Liver (tissue), 9 donors: ENCODE data around the gene TAS1R1. TPM values are rescaled to one million over a fixed set of nuclear protein-coding genes. Genes with fewer than 3 reads are reported as not detected.

Source experiments
- DNase-seq: peaks from one replicate; pipeline ENCODE4 v3.0.0-alpha.2; 2017; ENCODE audit warnings: low spot score
- H3K27ac ChIP-seq, 2 donors: one replicate each; pipeline ENCODE4 v1.7.0; 2013; ENCODE audit warnings: inconsistent platforms in 2 of 2, low read length in 2 of 2, control low read depth in 1 of 2, low read depth in 1 of 2, mild to moderate bottlenecking in 1 of 2
- H3K27me3 ChIP-seq, 4 donors: one replicate each; pipeline versions ENCODE4 v1.6.1 to v1.7.0; 2013; ENCODE audit warnings: low read length in 3 of 4, inconsistent platforms in 1 of 4, mild to moderate bottlenecking in 1 of 4, moderate library complexity in 1 of 4; ENCODE audit not compliant: control insufficient read depth in 4 of 4, insufficient read depth in 4 of 4
- H3K36me3 ChIP-seq, 4 donors: one replicate each; pipeline versions ENCODE4 v1.6.1 to v1.7.0; 2013; ENCODE audit warnings: low read length in 3 of 4, mild to moderate bottlenecking in 3 of 4, low read depth in 1 of 4, moderate library complexity in 1 of 4; ENCODE audit not compliant: control insufficient read depth in 4 of 4, insufficient read depth in 3 of 4
- H3K4me1 ChIP-seq, 4 donors: one replicate each; pipeline versions ENCODE4 v1.6.1 to v1.7.0; 2013; ENCODE audit warnings: low read length in 3 of 4, mild to moderate bottlenecking in 3 of 4, moderate library complexity in 1 of 4; ENCODE audit not compliant: control insufficient read depth in 4 of 4, insufficient read depth in 4 of 4
- H3K4me3 ChIP-seq, 3 donors: one replicate each; pipeline versions ENCODE4 v1.6.1 to v1.7.0; 2013; ENCODE audit warnings: low read length in 3 of 3, control low read depth in 1 of 3, low read depth in 1 of 3, mild to moderate bottlenecking in 1 of 3
- H3K9ac ChIP-seq, 2 donors: one replicate each; pipeline ENCODE4 v1.7.0; 2013; ENCODE audit warnings: low read length in 2 of 2, mild to moderate bottlenecking in 2 of 2, moderate library complexity in 2 of 2, control low read depth in 1 of 2, low read depth in 1 of 2
- H3K9me3 ChIP-seq, 4 donors: one replicate each; pipeline versions ENCODE4 v1.6.1 to v1.7.0; 2013; ENCODE audit warnings: low read length in 3 of 4; ENCODE audit not compliant: control insufficient read depth in 4 of 4
- FOXA1 ChIP-seq: IDR thresholded peaks from 2 replicates; pipeline ENCODE4 v1.6.1; 2016; ENCODE audit warnings: antibody characterized with exemption
- FOXA2 ChIP-seq: IDR thresholded peaks from 2 replicates; pipeline ENCODE4 v1.6.1; 2016; ENCODE audit warnings: antibody characterized with exemption
- GABPA ChIP-seq, 2 donors: IDR thresholded peaks in 1 of 2; conservative IDR thresholded peaks in 1 of 2; 2 replicates each; pipeline ENCODE4 v1.6.1; 2016; ENCODE audit warnings: antibody characterized with exemption in 2 of 2, mild to moderate bottlenecking in 1 of 2, moderate library complexity in 1 of 2
- HNF4A ChIP-seq, 2 donors: conservative IDR thresholded peaks; 2 replicates each; pipeline ENCODE4 v1.6.1; 2016; ENCODE audit warnings: antibody characterized with exemption in 2 of 2, mild to moderate bottlenecking in 2 of 2
- HNF4G ChIP-seq: IDR thresholded peaks from 2 replicates; pipeline ENCODE4 v1.6.1; 2016; ENCODE audit warnings: antibody characterized with exemption
- JUND ChIP-seq, 2 donors: IDR thresholded peaks; 2 replicates each; pipeline ENCODE4 v1.6.1; 2016; ENCODE audit warnings: antibody characterized with exemption in 2 of 2
- NR2F2 ChIP-seq: IDR thresholded peaks from 2 replicates; pipeline ENCODE4 v1.6.1; 2016; ENCODE audit warnings: antibody characterized with exemption
- RAD21 ChIP-seq, 2 donors: IDR thresholded peaks; 2 replicates each; pipeline ENCODE4 v1.6.1; 2016; ENCODE audit warnings: antibody characterized with exemption in 2 of 2, mild to moderate bottlenecking in 2 of 2
- RXRA ChIP-seq, 2 donors: IDR thresholded peaks; 2 replicates each; pipeline ENCODE4 v1.6.1; 2017 to 2018; ENCODE audit warnings: antibody characterized with exemption in 2 of 2, mild to moderate bottlenecking in 1 of 2
- SP1 ChIP-seq: IDR thresholded peaks from 2 replicates; pipeline ENCODE4 v1.6.1; 2018; ENCODE audit warnings: antibody characterized with exemption, mild to moderate bottlenecking
- TAF1 ChIP-seq: conservative IDR thresholded peaks from 2 replicates; pipeline ENCODE4 v1.6.1; 2016; ENCODE audit warnings: antibody characterized with exemption, mild to moderate bottlenecking
- YY1 ChIP-seq: IDR thresholded peaks from 2 replicates; pipeline ENCODE4 v1.6.1; 2016; ENCODE audit warnings: antibody characterized with exemption, mild to moderate bottlenecking
- WGBS: extraction: QIAGEN DNeasy Blood & Tissue Kit; methylation state at CpG from one replicate; pipeline ENCODE4 v1.1.7; 2013; 5-methylcytosine and 5-hydroxymethylcytosine counted together
- polyA plus RNA-seq, 2 donors: library from polyadenylated mRNA; stranded (reverse) in 1 of 2; unstranded in 1 of 2; fragments of 200-250 nt in 1 of 2; fragments of >200 nt in 1 of 2; fragmentation: Nextera tagmentation in 1 of 2; extraction: Ambion mirVana in 1 of 2; gene quantifications; one replicate each; pipeline versions ENCODE4 v1.2.1 to v1.2.3, GENCODE V29; 2013 to 2015
- total RNA-seq, 2 donors: library from RNA; depleted of rRNA; stranded (reverse); fragments of >200 nt; gene quantifications; one replicate each; pipeline ENCODE4 v1.2.3, GENCODE V29; 2014
- TF ChIP-seq, protein P1 (sequence below): fragments of 150-350 bp; IDR thresholded peaks from 2 replicates; pipeline ENCODE4 v1.5.1; 2017; ENCODE audit warnings: improper control_type of control experiment, low read depth, low read length; ENCODE audit not compliant: missing input control
- TF ChIP-seq, protein P2 (sequence below): IDR thresholded peaks from 2 replicates; pipeline ENCODE4 v1.6.1; 2016; ENCODE audit warnings: antibody characterized with exemption
- TF ChIP-seq, protein P3 (sequence below): IDR thresholded peaks from 2 replicates; pipeline ENCODE4 v1.6.1; 2016; ENCODE audit warnings: antibody characterized with exemption
- TF ChIP-seq, protein P4 (sequence below): IDR thresholded peaks from 2 replicates; pipeline ENCODE4 v1.6.1; 2016; ENCODE audit warnings: antibody characterized with exemption, mild to moderate bottlenecking
- donor health status: healthy.
- donor health status: healthy.
- donor health status: healthy.
- donor health status: healthy.
- donor health status: healthy.

TAS1R1 gene
- total and polyA plus RNA-seq, 4 donors, result not detected

DNA sequence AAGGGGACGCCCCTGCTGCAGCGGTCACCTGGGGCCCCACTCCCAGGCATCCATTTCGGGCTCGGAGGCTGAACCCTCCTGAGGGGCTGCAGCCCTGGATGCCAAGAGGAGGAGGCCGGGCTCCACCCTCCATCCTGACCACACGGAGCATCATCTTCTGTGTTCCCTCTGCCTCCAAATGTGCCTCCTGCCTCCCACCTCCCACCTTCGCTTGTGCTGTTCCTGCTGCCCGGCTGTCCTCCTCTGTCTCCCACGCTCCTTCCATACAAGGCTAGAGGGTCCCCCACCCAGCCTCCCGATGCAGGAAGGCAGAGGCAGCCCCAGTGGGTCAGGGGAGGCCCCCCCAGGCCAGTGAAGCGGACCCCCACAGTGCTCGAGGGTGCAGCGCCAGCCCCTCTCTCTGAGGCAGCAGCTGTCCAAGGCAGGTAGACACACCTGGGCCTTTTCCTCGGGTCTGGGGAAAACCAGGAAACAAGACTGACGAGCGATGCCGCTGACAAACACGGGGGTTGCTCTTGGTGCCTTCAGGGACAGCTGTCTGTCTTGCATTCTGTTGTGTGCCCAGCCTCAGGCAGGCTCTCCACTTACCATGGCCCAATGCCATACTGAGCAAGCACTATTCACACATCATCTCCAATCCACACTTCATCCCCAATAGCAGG lies 46.8 kb upstream of the TAS1R1 start (continued):
- TF ChIP-seq, protein P1, sequence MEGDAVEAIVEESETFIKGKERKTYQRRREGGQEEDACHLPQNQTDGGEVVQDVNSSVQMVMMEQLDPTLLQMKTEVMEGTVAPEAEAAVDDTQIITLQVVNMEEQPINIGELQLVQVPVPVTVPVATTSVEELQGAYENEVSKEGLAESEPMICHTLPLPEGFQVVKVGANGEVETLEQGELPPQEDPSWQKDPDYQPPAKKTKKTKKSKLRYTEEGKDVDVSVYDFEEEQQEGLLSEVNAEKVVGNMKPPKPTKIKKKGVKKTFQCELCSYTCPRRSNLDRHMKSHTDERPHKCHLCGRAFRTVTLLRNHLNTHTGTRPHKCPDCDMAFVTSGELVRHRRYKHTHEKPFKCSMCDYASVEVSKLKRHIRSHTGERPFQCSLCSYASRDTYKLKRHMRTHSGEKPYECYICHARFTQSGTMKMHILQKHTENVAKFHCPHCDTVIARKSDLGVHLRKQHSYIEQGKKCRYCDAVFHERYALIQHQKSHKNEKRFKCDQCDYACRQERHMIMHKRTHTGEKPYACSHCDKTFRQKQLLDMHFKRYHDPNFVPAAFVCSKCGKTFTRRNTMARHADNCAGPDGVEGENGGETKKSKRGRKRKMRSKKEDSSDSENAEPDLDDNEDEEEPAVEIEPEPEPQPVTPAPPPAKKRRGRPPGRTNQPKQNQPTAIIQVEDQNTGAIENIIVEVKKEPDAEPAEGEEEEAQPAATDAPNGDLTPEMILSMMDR, result no peak

DNA sequence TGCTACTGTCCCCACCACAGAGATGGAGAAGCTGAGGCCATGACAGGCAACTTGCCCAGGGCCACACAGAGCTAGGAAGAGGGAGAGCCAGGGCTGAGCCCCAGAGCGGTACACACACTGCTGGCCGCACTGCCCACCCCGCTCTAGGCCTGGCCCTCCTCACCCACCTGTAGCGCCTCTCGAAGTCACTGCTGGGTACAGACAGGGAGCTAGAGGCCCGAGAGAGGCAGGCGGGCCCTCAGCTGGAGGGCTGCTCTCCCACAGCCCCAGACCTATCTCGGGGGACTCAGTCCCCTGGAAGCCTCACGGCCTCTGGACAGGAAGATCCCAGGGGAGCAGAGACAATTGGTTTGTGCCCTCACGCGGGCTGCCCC lies 46.3 kb upstream of the TAS1R1 start:
- no peak for DNase-seq
- no peak overlapping the region for H3K4me3 ChIP-seq
- H3K27me3 ChIP-seq, result no peaks in the 10 kb centered on the region
- TF ChIP-seq, protein P2, sequence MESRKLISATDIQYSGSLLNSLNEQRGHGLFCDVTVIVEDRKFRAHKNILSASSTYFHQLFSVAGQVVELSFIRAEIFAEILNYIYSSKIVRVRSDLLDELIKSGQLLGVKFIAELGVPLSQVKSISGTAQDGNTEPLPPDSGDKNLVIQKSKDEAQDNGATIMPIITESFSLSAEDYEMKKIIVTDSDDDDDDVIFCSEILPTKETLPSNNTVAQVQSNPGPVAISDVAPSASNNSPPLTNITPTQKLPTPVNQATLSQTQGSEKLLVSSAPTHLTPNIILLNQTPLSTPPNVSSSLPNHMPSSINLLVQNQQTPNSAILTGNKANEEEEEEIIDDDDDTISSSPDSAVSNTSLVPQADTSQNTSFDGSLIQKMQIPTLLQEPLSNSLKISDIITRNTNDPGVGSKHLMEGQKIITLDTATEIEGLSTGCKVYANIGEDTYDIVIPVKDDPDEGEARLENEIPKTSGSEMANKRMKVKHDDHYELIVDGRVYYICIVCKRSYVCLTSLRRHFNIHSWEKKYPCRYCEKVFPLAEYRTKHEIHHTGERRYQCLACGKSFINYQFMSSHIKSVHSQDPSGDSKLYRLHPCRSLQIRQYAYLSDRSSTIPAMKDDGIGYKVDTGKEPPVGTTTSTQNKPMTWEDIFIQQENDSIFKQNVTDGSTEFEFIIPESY, result no peak
- TF ChIP-seq FOXA2, result no peak
- TF ChIP-seq, protein P1, result no peak
- H3K9me3 ChIP-seq, result no peaks in the 10 kb centered on the region
- 94% methylated on average over 11 of the region's 11 CpGs for WGBS
- H3K36me3 ChIP-seq, result no peaks in the 10 kb centered on the region
- no peak overlapping the region for H3K9ac ChIP-seq
- no peak overlapping the region for H3K27ac ChIP-seq
- no peaks in the 10 kb centered on the region for H3K4me1 ChIP-seq

DNA sequence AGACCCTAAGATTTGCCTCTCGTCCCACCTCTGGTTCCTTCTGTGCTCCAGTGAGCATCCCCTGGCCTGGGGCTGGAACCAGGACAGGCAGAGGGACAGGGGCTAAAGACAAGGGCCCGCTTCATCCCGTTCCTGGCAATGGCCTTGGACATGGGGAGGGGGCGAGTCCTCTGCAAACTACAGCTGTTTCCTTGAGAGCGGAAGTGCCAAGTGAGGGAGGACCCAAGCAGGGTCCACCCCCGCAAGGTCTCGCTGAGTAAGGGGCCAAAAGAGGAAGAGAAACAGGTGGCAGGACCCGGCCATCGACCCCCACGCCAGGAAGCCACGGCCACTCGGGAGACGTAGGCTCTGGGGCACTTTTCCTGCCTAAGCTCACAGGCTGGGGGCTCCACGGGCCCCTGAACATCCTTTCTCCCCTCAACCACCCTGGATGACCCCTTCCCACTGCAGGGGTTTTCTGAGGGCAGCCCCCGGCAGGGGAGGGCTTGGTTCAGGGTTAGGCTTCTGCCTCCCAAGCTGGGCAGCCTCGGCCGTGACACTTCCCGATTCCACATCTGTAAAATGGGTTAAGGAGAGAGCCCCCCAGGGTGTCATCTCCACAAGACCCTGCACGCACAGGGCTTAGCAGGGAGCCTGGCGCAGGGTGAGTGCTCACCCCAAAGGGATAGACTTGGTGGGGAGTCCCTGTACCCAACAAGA lies 45.7 kb upstream of the TAS1R1 start:
- H3K27ac ChIP-seq, result no peak overlapping the region
- no peaks in the 10 kb centered on the region for H3K36me3 ChIP-seq
- 76% methylated on average over 20 of the region's 20 CpGs for WGBS
- H3K4me1 ChIP-seq, result no peaks in the 10 kb centered on the region
- no peaks in the 10 kb centered on the region for H3K9me3 ChIP-seq
- no peak overlapping the region for H3K9ac ChIP-seq
- DNase-seq, result no peak
- H3K4me3 ChIP-seq, result no peak overlapping the region
- no peaks in the 10 kb centered on the region for H3K27me3 ChIP-seq
- TF ChIP-seq, protein P3, sequence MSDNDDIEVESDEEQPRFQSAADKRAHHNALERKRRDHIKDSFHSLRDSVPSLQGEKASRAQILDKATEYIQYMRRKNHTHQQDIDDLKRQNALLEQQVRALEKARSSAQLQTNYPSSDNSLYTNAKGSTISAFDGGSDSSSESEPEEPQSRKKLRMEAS, result no peak
- TF ChIP-seq HNF4G (no peak), TAF1 (no peak), JUND (IDR thresholded peaks at IDR 0.05) (no peak), SP1 (no peak), HNF4A (conservative IDR thresholded peaks at IDR 0.05) (no peak), GABPA (IDR thresholded peaks at IDR 0.05 in 1 of 2, conservative IDR thresholded peaks at IDR 0.05 in 1 of 2) (no peak), RXRA (IDR thresholded peaks at IDR 0.05) (no peak), FOXA2 (no peak), FOXA1 (no peak), NR2F2 (no peak), YY1 (no peak), RAD21 (IDR thresholded peaks at IDR 0.05) (no peak)
- TF ChIP-seq, protein P1, result no peak
- TF ChIP-seq, protein P4, sequence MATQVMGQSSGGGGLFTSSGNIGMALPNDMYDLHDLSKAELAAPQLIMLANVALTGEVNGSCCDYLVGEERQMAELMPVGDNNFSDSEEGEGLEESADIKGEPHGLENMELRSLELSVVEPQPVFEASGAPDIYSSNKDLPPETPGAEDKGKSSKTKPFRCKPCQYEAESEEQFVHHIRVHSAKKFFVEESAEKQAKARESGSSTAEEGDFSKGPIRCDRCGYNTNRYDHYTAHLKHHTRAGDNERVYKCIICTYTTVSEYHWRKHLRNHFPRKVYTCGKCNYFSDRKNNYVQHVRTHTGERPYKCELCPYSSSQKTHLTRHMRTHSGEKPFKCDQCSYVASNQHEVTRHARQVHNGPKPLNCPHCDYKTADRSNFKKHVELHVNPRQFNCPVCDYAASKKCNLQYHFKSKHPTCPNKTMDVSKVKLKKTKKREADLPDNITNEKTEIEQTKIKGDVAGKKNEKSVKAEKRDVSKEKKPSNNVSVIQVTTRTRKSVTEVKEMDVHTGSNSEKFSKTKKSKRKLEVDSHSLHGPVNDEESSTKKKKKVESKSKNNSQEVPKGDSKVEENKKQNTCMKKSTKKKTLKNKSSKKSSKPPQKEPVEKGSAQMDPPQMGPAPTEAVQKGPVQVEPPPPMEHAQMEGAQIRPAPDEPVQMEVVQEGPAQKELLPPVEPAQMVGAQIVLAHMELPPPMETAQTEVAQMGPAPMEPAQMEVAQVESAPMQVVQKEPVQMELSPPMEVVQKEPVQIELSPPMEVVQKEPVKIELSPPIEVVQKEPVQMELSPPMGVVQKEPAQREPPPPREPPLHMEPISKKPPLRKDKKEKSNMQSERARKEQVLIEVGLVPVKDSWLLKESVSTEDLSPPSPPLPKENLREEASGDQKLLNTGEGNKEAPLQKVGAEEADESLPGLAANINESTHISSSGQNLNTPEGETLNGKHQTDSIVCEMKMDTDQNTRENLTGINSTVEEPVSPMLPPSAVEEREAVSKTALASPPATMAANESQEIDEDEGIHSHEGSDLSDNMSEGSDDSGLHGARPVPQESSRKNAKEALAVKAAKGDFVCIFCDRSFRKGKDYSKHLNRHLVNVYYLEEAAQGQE, result no peak
